PFSK-1 (cell line): ENCODE measurements around the gene KIRREL3.

Experiments used
- POLR2AphosphoS5 ChIP-seq: IDR thresholded peaks from 2 replicates; pipeline ENCODE4 v1.6.1; 2012; ENCODE audit warnings: low read depth, mild to moderate bottlenecking, control low read depth, low read length, moderate library complexity
- TAF1 ChIP-seq: IDR thresholded peaks from 2 replicates; pipeline ENCODE4 v1.6.1; 2012; ENCODE audit warnings: low read length, control low read depth, borderline replicate concordance; ENCODE audit not compliant: insufficient read depth

DNA sequence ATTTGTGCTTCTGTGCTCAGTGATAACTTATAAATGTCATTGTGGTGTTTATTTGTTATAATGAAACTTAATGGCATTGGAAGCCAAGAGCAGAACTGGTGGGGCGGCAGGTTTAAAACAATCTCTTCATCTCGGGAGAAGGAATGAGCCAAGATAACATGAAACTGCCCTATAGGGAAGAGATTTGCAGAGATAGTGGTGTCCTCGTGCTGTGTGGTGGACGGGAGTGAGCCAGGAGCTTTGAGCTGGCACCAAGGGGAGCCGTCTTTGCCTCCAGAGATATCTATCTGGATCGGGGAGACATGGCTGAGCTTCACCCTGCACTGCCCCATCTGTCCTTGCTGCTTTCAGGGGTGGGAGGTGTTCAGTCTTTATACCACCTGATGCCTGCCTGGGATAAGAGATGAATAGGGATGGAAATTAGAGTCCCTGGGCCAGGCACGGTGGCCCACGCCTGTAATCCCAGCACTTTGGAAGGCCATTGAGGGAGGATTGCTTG, 455.5 kb downstream of the KIRREL3 start:
- TF ChIP-seq POLR2AphosphoS5: no peak
- TF ChIP-seq TAF1: no peak
